GM21786 (cell line): ENCODE data around the gene USP34.
"Not testable (repeated sequence)": the region's sequence is repeated elsewhere in the genome, so short reads cannot be mapped to it uniquely, and the experiment has no call there.

ENCODE experiments used
- ATAC-seq: cut with Tn5 transposase; IDR thresholded peaks from one replicate; pipeline ENCODE4 v1.9.1; 2021; ENCODE audit not compliant: unreplicated experiment

USP34 gene

GRCh38 chr2:61254536-61254935 lies 216.4 kb downstream of the USP34 start:
- ATAC-seq = no peak

GRCh38 chr2:61253136-61253535 lies 217.8 kb downstream of the USP34 start:
- no peak for ATAC-seq

- no peak for ATAC-seq
Observed at GRCh38 chr2:61252031-61252430, 218.9 kb downstream of the USP34 start.

GRCh38 chr2:61249521-61250071 lies 221.3 kb downstream of the USP34 start:
- no peak for ATAC-seq

GRCh38 chr2:61247204-61247812 lies 223.6 kb downstream of the USP34 start:
- ATAC-seq = no peak

GRCh38 chr2:61244694-61245093 lies 226.2 kb downstream of the USP34 start:
- no peak for ATAC-seq

- no peak for ATAC-seq
Observed at GRCh38 chr2:61241266-61241665, 229.6 kb downstream of the USP34 start.

- ATAC-seq = no peak
Observed at GRCh38 chr2:61238219-61239012, 232.5 kb downstream of the USP34 start.

- ATAC-seq = no peak
Observed at GRCh38 chr2:61235716-61236115, 235.2 kb downstream of the USP34 start.

GRCh38 chr2:61233581-61233980 lies 237.3 kb downstream of the USP34 start:
- no peak for ATAC-seq

- ATAC-seq = no peak
Observed at GRCh38 chr2:61229936-61230335, 241.0 kb downstream of the USP34 start.

GRCh38 chr2:61222567-61222966 lies 248.3 kb downstream of the USP34 start:
- ATAC-seq = no peak

- ATAC-seq = no peak
Observed at GRCh38 chr2:61221819-61222218, 249.1 kb downstream of the USP34 start.

- no peak for ATAC-seq
Observed at GRCh38 chr2:61220768-61221167, 250.1 kb downstream of the USP34 start.

- no peak for ATAC-seq
Observed at GRCh38 chr2:61218817-61219170, 252.1 kb downstream of the USP34 start.

- no peak for ATAC-seq
Observed at GRCh38 chr2:61218076-61218816, 252.6 kb downstream of the USP34 start.

GRCh38 chr2:61214171-61214570 lies 256.7 kb downstream of the USP34 start:
- no peak for ATAC-seq

- ATAC-seq = no peak
Observed at GRCh38 chr2:61210332-61210981, 260.4 kb downstream of the USP34 start.

GRCh38 chr2:61205132-61205531 lies 265.8 kb downstream of the USP34 start:
- no peak for ATAC-seq

- ATAC-seq = no peak
Observed at GRCh38 chr2:61196671-61197070, 274.2 kb downstream of the USP34 start.

- not testable (repeated sequence) for ATAC-seq
Observed at GRCh38 chr2:61194646-61195045, 276.2 kb downstream of the USP34 start.
